ENCODE data around the gene MOCOS.
"Not testable (repeated sequence)": the region's sequence is repeated elsewhere in the genome, so short reads cannot be mapped to it uniquely, and the experiment has no call there.

MOCOS gene, protein sequence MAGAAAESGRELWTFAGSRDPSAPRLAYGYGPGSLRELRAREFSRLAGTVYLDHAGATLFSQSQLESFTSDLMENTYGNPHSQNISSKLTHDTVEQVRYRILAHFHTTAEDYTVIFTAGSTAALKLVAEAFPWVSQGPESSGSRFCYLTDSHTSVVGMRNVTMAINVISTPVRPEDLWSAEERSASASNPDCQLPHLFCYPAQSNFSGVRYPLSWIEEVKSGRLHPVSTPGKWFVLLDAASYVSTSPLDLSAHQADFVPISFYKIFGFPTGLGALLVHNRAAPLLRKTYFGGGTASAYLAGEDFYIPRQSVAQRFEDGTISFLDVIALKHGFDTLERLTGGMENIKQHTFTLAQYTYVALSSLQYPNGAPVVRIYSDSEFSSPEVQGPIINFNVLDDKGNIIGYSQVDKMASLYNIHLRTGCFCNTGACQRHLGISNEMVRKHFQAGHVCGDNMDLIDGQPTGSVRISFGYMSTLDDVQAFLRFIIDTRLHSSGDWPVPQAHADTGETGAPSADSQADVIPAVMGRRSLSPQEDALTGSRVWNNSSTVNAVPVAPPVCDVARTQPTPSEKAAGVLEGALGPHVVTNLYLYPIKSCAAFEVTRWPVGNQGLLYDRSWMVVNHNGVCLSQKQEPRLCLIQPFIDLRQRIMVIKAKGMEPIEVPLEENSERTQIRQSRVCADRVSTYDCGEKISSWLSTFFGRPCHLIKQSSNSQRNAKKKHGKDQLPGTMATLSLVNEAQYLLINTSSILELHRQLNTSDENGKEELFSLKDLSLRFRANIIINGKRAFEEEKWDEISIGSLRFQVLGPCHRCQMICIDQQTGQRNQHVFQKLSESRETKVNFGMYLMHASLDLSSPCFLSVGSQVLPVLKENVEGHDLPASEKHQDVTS

GRCh38 chr18:36187193-36187825 lies at the start of gene MOCOS:
Gene MOCOS, plus strand, starts transcription at chr18:36187497. Its CDS starts 43 bp downstream, at chr18:36187540.
- DNase-seq: no peak

GRCh38 chr18:36139245-36139644 lies 48.1 kb upstream of the MOCOS start:
- no peak for DNase-seq

GRCh38 chr18:36141576-36141975 lies 45.7 kb upstream of the MOCOS start:
- DNase-seq: no peak

- no peak for DNase-seq
These were observed 44.5 kb upstream of the MOCOS start for GRCh38 chr18:36142751-36143150.

DNA sequence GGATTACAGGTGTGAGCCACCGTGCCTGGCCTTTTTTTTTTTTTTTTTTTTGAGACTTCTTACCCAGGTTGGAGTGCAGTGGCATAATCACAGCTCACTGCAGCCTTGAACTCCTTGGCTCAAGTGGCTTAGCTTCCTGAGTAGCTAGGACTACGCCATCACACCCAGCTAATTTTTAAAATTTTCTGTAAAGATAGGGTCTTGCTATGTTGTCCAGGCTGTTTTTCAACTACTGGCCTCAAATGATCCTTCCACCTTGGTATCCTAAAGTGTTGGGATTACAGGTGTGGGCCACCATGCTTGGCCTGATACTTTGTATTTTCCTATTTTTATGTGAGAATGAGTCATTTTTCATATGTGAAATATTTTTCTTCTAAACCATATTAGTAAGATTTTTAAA lies 43.9 kb upstream of the MOCOS start:
- no peak for DNase-seq

- no peak for DNase-seq
These were observed 37.6 kb upstream of the MOCOS start for GRCh38 chr18:36149514-36150289.

DNA sequence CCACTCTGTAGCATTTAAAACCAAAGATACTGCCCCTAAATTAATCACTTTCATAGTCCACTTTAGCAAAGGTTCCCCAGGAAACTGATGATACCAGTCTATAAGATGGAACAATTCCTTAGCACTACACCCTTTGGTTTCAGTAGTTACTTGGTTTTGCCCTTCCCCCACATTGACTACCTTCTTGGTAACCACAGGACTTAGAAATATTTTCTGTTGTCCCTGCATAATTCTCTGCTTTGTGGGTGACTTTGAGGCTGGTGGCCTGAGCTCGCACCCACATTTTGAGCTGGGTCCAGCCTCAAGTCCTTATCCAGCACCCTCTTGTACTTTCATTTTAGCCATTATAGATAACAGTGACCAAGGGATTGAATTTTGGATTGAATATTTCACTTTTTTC lies 34.5 kb upstream of the MOCOS start:
- no peak for DNase-seq

- DNase-seq: no peak
These were observed 34.1 kb upstream of the MOCOS start for GRCh38 chr18:36153203-36153602.

DNA sequence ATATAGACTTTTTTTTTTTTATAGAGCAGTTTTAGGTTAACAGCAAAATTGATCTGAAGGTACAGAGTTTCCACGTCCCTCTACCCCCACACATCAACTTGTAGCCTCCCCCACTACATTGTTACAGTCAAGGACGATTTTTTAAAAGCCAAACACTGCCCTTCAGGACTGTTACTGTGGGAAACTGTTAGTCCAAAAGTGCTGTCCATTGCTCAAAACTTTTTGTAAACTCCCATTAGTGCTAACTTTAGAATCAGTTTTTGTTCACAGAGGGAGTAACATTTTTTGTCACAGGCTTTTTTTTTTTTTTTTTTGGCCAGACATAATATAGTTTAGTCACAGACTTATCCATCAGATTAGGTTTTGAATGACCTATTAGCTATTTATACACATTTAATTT lies 33.5 kb upstream of the MOCOS start:
- DNase-seq: no peak

- DNase-seq: no peak
These were observed 31.2 kb upstream of the MOCOS start for GRCh38 chr18:36155851-36156757.

DNA sequence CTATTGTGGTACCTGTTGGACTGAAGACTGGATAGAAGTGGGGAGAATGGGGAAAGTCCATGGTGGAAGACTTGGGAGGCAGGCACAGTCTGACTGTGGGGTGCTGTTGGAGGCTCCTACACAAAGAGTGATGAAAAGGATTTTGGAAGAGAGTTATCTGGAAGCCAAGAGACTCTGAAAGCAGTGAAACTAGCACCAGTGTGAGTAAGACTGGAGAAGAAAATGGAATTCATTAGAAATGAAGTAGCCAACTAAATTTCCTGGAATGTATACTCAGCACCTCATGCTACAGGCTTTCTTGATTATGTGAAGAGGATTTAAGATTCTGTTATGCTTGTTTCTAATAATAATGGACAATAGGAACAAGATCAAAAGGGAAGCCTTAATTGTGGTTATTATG lies 29.9 kb upstream of the MOCOS start:
- DNase-seq: no peak

DNA sequence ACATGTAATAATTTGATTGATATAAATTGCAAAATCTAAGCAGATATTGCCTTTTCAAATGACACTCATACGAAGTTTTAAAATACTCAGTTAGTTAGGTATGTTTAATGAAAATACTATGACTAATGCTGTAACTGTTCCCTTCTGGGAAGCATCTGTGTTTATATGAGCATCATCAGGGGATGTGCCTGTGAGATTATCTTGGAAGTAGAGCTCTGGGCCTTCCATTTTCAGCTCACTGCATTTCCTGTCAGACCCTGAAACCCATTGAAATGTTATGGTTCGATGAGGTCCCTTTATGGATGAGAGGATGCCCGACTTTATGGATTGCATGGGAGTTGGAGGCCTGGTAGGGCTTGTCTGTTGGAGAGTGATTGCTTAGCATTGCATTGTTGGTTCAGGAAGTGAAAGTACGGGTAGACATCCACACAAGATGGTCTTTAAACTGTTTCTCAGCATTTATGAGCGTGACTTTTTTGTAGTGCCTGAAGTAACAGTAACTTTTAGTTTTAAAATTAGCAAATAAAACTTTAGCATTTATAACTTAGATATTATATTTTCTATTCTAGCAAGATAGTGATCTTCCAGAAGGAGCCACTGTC lies 28.9 kb upstream of the MOCOS start:
- DNase-seq: no peak

- DNase-seq: no peak
These were observed 26.3 kb upstream of the MOCOS start for GRCh38 chr18:36160959-36161371.

DNA sequence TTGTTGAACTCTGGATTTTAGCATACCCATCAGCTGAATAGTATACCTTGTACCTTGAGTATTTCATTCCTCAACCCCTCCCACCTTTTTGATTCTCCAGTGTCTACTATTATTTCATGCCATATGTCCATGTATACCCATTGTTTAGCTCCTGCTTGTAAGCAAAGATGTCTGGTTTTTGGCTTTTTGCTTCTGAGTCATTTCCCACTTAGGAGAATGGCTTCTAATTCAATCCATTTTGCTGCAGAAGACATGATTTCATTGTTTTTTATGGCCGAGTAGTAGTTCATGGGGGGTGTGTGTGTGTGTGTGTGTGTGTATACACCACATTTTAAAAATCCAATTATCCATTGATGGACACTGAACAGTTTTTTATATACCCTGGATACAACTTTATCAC lies 24.3 kb upstream of the MOCOS start:
- no peak for DNase-seq

- DNase-seq: no peak
These were observed 19.5 kb upstream of the MOCOS start for GRCh38 chr18:36167692-36168218.

- DNase-seq: not testable (repeated sequence)
These were observed 19.0 kb upstream of the MOCOS start for GRCh38 chr18:36168296-36168695.

DNA sequence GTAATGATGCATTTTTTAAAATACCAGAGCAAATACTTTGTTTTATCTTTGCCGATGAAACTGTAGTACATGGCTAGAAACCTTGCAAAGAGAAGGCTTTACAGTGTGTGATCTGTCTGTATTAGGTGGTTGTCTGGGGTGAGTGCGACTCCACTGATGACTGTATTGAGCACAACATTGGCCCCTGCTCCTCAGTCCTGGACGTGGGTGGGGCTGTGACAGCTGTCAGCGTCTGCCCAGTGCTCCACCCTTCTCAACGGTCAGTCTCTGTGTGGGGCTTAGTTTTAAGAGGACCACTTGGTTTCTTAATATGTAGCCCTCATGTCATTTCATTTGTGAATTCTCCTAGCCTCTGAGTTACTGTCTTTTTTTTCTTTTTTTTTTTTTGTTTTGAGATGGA lies 17.4 kb upstream of the MOCOS start:
- no peak for DNase-seq

- no peak for DNase-seq
These were observed 11.8 kb upstream of the MOCOS start for GRCh38 chr18:36175481-36175880.

DNA sequence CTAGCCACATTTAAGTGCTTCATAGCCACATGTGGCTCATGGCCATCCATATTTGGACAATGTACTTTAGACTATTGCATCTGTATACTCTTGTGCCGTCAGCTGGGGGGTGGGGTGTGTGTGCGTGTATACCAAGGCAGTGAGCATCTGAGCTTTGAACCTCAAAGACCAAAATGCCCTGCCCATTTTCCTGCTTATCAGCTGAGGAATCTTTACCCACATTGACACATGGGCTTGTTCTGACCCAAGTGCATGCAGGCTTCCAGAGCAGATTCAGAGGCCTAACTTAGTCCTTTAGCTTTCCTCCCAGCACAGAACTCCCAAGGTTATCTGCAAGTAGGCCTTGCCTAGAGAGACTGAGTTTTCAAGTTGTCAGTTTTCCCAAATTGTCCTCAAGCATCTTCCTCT lies 11.1 kb upstream of the MOCOS start:
- no peak for DNase-seq

- DNase-seq: no peak
These were observed 10.6 kb upstream of the MOCOS start for GRCh38 chr18:36176711-36177110.

GRCh38 chr18:36177913-36178312 lies 9.4 kb upstream of the MOCOS start:
- DNase-seq: no peak
